SK-N-SH treated with all-trans-retinoic acid at 6 μM for 48 hours (cell line): ENCODE results near the gene HABP4.

ENCODE experiments used
- ESRRG ChIP-seq: fragments of 250-450 bp; sonication (Bioruptor Pico); IDR thresholded peaks from 2 replicates; pipeline ENCODE4 v1.6.1; 2021; ENCODE audit warnings: mild to moderate bottlenecking
- GLIS3 ChIP-seq: fragments of 250-450 bp; sonication (Bioruptor Pico); IDR thresholded peaks from 2 replicates; pipeline ENCODE4 v1.5.0; 2020; ENCODE audit warnings: mild to moderate bottlenecking, moderate library complexity
- ISL1 ChIP-seq: fragments of 250-450 bp; sonication (Bioruptor Pico); IDR thresholded peaks from 2 replicates; pipeline ENCODE4 v2.1.2; 2022; ENCODE audit warnings: mild to moderate bottlenecking, moderate library complexity
- ZC3H10 ChIP-seq: fragments of 250-450 bp; sonication (Bioruptor Pico); IDR thresholded peaks from 2 replicates; pipeline ENCODE4 v1.5.1; 2021; ENCODE audit warnings: mild to moderate bottlenecking, moderate library complexity
- TF ChIP-seq, protein P1 (sequence below): fragments of 250-450 bp; sonication (Bioruptor Pico); IDR thresholded peaks from 2 replicates; pipeline ENCODE4 v1.5.1; 2020; ENCODE audit warnings: low read depth, mild to moderate bottlenecking, moderate library complexity

DNA sequence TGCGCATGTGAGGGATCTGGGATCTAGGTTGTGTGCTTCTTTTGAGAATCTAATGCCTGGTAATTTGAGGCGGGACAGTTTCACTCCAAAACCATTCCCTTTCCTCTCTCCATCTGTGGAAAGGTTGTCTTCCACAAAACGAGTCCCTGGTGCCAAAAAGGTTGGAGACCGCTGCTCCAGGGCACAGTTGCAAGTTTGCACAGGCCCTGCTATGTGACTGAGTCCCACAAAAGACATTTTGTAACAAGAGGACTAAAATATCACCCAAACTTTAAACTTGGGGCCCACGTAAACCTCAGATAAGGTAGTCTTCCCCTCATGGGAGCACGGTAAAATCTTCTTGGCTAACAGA lies 26.0 kb upstream of the HABP4 start:
- TF ChIP-seq ISL1 (CRISPR knock-in tag) (no peak), GLIS3 (CRISPR knock-in tag) (no peak), ZC3H10 (CRISPR knock-in tag) (no peak), ESRRG (CRISPR knock-in tag) (no peak)
- TF ChIP-seq, protein P1, sequence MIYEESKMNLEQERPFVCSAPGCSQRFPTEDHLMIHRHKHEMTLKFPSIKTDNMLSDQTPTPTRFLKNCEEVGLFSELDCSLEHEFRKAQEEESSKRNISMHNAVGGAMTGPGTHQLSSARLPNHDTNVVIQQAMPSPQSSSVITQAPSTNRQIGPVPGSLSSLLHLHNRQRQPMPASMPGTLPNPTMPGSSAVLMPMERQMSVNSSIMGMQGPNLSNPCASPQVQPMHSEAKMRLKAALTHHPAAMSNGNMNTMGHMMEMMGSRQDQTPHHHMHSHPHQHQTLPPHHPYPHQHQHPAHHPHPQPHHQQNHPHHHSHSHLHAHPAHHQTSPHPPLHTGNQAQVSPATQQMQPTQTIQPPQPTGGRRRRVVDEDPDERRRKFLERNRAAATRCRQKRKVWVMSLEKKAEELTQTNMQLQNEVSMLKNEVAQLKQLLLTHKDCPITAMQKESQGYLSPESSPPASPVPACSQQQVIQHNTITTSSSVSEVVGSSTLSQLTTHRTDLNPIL (CRISPR knock-in tag): no peak
